GM23338 (cell line): ENCODE data around the gene REEP1. TPM values are rescaled to one million over a fixed set of nuclear protein-coding genes. Genes with fewer than 3 reads are reported as not detected.

Source experiments
- ATAC-seq: fragments of 200-7000 bp; cut with Tn5 transposase; 3 replicates; pipeline ENCODE4 v1.9.1; 2020
- DNase-seq: peaks from one replicate; pipeline ENCODE4 v3.0.0-alpha.2; 2015; ENCODE audit warnings: low spot score
- H2AFZ ChIP-seq: fragments of 200-600 bp; sonication (generic); 2 replicates; pipeline ENCODE4 v1.8.0; 2016; ENCODE audit warnings: antibody characterized with exemption, mild to moderate bottlenecking, moderate library complexity
- H3F3A ChIP-seq: fragments of 200-600 bp; sonication (generic); replicated peaks from 2 replicates; pipeline ENCODE4 v1.8.0; 2017; ENCODE audit warnings: antibody characterized with exemption, mixed run types, low read depth
- H3K27ac ChIP-seq: fragments of 200-600 bp; sonication (generic); 2 replicates; pipeline ENCODE4 v1.6.1; 2016; ENCODE audit warnings: low read depth
- H3K27me3 ChIP-seq: fragments of 200-600 bp; sonication (generic); 2 replicates; pipeline ENCODE4 v1.8.0; 2016; ENCODE audit warnings: mild to moderate bottlenecking, mixed run types, moderate library complexity; ENCODE audit not compliant: insufficient read depth
- H3K36me3 ChIP-seq: fragments of 200-600 bp; sonication (generic); 2 replicates; pipeline ENCODE4 v1.8.0; 2016; ENCODE audit warnings: mild to moderate bottlenecking; ENCODE audit not compliant: insufficient read depth
- H3K4me1 ChIP-seq: fragments of 200-600 bp; sonication (generic); 2 replicates; pipeline ENCODE4 v1.8.0; 2016; ENCODE audit warnings: mild to moderate bottlenecking, moderate library complexity; ENCODE audit not compliant: insufficient read depth
- H3K4me2 ChIP-seq: fragments of 200-600 bp; sonication (generic); 2 replicates; pipeline ENCODE4 v1.7.1; 2017; ENCODE audit warnings: mixed run types
- H3K4me3 ChIP-seq: fragments of 200-600 bp; sonication (generic); 2 replicates; pipeline ENCODE4 v1.6.1; 2016; ENCODE audit warnings: mixed run types
- H3K79me2 ChIP-seq: fragments of 200-600 bp; sonication (generic); replicated peaks from 2 replicates; pipeline ENCODE4 v1.8.0; 2017; ENCODE audit warnings: mild to moderate bottlenecking; ENCODE audit not compliant: insufficient read depth
- H3K9me2 ChIP-seq: fragments of 200-600 bp; sonication (generic); 2 replicates; pipeline ENCODE4 v1.8.0; 2017; ENCODE audit not compliant: insufficient read depth
- H4K20me1 ChIP-seq: fragments of 200-600 bp; sonication (generic); replicated peaks from 2 replicates; pipeline ENCODE4 v1.8.0; 2017; ENCODE audit warnings: mild to moderate bottlenecking; ENCODE audit not compliant: insufficient read depth
- H3K27ac Mint-ChIP-seq: 2 replicates; pipeline ENCODE4 v1.8.0; 2020; ENCODE audit warnings: inconsistent platforms, mild to moderate bottlenecking, moderate library complexity, mixed read lengths
- H3K27me3 Mint-ChIP-seq: 3 replicates; pipeline ENCODE4 v1.8.0; 2022; ENCODE audit warnings: low read depth, mild to moderate bottlenecking, moderate library complexity, mixed read lengths, inconsistent platforms; ENCODE audit not compliant: insufficient read depth, poor library complexity
- H3K36me3 Mint-ChIP-seq: 3 replicates; pipeline ENCODE4 v1.8.0; 2021; ENCODE audit warnings: low read depth, mild to moderate bottlenecking, inconsistent platforms, moderate library complexity, mixed read lengths
- H3K4me1 Mint-ChIP-seq: 3 replicates; pipeline ENCODE4 v1.8.0; 2020; ENCODE audit warnings: mild to moderate bottlenecking, inconsistent platforms, mixed read lengths
- H3K4me3 Mint-ChIP-seq: 3 replicates; pipeline ENCODE4 v1.8.0; 2021; ENCODE audit warnings: moderate library complexity, mild to moderate bottlenecking, inconsistent platforms, mixed read lengths
- H3K9me3 Mint-ChIP-seq: 3 replicates; pipeline ENCODE4 v1.8.0; 2020; ENCODE audit warnings: moderate library complexity, mild to moderate bottlenecking, inconsistent platforms, mixed read lengths
- CREB1 ChIP-seq: fragments of 250-450 bp; sonication (Bioruptor Pico); IDR thresholded peaks from 2 replicates; pipeline ENCODE4 v1.5.0; 2020; ENCODE audit warnings: low read depth, mild to moderate bottlenecking, moderate library complexity
- CTCF ChIP-seq, 2 experiments: fragments of 200-600 bp in 1 of 2; sonication (generic) in 1 of 2; conservative IDR thresholded peaks; 2 replicates each; pipeline versions ENCODE4 v1.5.1 to v1.6.1; 2016 to 2017; ENCODE audit warnings: antibody characterized with exemption in 2 of 2, low read depth in 2 of 2, mild to moderate bottlenecking in 2 of 2, moderate library complexity in 1 of 2
- EZH2 ChIP-seq: fragments of 200-600 bp; sonication (generic); IDR thresholded peaks from one replicate; pipeline ENCODE4 v1.8.0; 2017; ENCODE audit warnings: antibody characterized with exemption, mild to moderate bottlenecking, low read depth; ENCODE audit not compliant: unreplicated experiment
- EZH2phosphoT487 ChIP-seq: fragments of 200-600 bp; sonication (generic); IDR thresholded peaks from one replicate; pipeline ENCODE4 v1.8.1; 2018; ENCODE audit warnings: antibody characterized with exemption; ENCODE audit not compliant: unreplicated experiment
- JUNB ChIP-seq: IDR thresholded peaks from one replicate; pipeline ENCODE4 v1.6.1; 2016; ENCODE audit warnings: antibody characterized with exemption; ENCODE audit not compliant: unreplicated experiment
- STAT1 ChIP-seq: IDR thresholded peaks from one replicate; pipeline ENCODE4 v1.6.1; 2016; ENCODE audit warnings: antibody characterized with exemption; ENCODE audit not compliant: unreplicated experiment
- ZNF462 ChIP-seq: fragments of 250-450 bp; sonication (Bioruptor Pico); IDR thresholded peaks from 2 replicates; pipeline ENCODE4 v1.5.0; 2020; ENCODE audit warnings: mild to moderate bottlenecking, moderate library complexity
- polyA plus RNA-seq: library from polyadenylated mRNA; unstranded; fragments of >200 nt; fragmentation: Nextera tagmentation; extraction: Ambion mirVana; gene quantifications from 2 replicates; pipeline ENCODE4 v1.2.1, GENCODE V29; 2016
- total RNA-seq: library from RNA; depleted of rRNA; stranded (reverse); fragments of >200 nt; shearing (Covaris generic); gene quantifications from 2 replicates; pipeline ENCODE4 v1.2.3, GENCODE V29; 2014

The REEP1 gene
- total and polyA plus RNA-seq, 2 experiments from 2014 or later = 1.6 to 1.8 TPM

GRCh38 chr2:86189782-86190416 is 147.5 kb downstream of the REEP1 start (continued):
- no peak for TF ChIP-seq ZNF462 (CRISPR knock-in tag)
- no peak for TF ChIP-seq EZH2phosphoT487
- no peak for TF ChIP-seq EZH2

- H3K36me3 Mint-ChIP-seq = peaks cover 15% of the 10 kb centered on the region
- no peak overlapping the region for H3K4me3 Mint-ChIP-seq
- H2AFZ ChIP-seq = no peak overlapping the region
- no peaks in the 10 kb centered on the region for H3K9me3 Mint-ChIP-seq
- H3K9me2 ChIP-seq = no peaks in the 10 kb centered on the region
- peaks cover 55% of the 10 kb centered on the region for H4K20me1 ChIP-seq
- no peak overlapping the region for H3K4me2 ChIP-seq
- 0 out of 2 replicates have a peak overlapping the region, but pooled peaks have one; percentile 46 for H3K27ac ChIP-seq
- no peak overlapping the region for H3K4me3 ChIP-seq
- ATAC-seq (no peak), DNase-seq (no peak)
- no peaks in the 10 kb centered on the region; the same call in 1 of the 3 replicates for H3K4me1 Mint-ChIP-seq
- H3K27ac Mint-ChIP-seq = no peak overlapping the region
- H3K27me3 Mint-ChIP-seq = no peaks in the 10 kb centered on the region
- peaks cover 100% of the 10 kb centered on the region for H3K79me2 ChIP-seq
- no peaks in the 10 kb centered on the region for H3K27me3 ChIP-seq
- H3K4me1 ChIP-seq = no peaks in the 10 kb centered on the region; the same call in 1 of the 2 replicates
- H3K36me3 ChIP-seq = peaks cover 4% of the 10 kb centered on the region; the same call in 1 of the 2 replicates
- H3F3A ChIP-seq = no peaks in the 10 kb centered on the region
- TF ChIP-seq CREB1 = no peak
- TF ChIP-seq STAT1 = no peak
- TF ChIP-seq ZNF462 (CRISPR knock-in tag) = no peak
- no peak for TF ChIP-seq JUNB
- no peak for TF ChIP-seq CTCF (conservative IDR thresholded peaks at IDR 0.05; ENCODE audit: low read depth in 2 of 2)
- no peak for TF ChIP-seq EZH2
Measured at GRCh38 chr2:86186431-86186830, 151.0 kb downstream of the REEP1 start.
